Cardiac fibroblast (primary cell): ENCODE measurements around the gene PACRG.

Source experiments
- DNase-seq, 2 donors: peaks; one replicate each; pipeline versions ENCODE4 v3.0.0 to v3.0.0-alpha.2; 2010; ENCODE audit warnings: low read depth in 2 of 2
- H3K4me3 ChIP-seq, 2 donors: replicated peaks in 1 of 2; 1 replicate in 1 of 2; 2 replicates in 1 of 2; pipeline ENCODE4 v1.5.1; 2011; ENCODE audit warnings: low read depth in 2 of 2, low read length in 2 of 2, mild to moderate bottlenecking in 2 of 2, moderate library complexity in 1 of 2
- TF ChIP-seq, protein P1 (sequence below): IDR thresholded peaks from one replicate; pipeline ENCODE4 v1.5.1; 2011; ENCODE audit warnings: low read depth, mild to moderate bottlenecking, low read length, inconsistent platforms

The PACRG gene

DNA sequence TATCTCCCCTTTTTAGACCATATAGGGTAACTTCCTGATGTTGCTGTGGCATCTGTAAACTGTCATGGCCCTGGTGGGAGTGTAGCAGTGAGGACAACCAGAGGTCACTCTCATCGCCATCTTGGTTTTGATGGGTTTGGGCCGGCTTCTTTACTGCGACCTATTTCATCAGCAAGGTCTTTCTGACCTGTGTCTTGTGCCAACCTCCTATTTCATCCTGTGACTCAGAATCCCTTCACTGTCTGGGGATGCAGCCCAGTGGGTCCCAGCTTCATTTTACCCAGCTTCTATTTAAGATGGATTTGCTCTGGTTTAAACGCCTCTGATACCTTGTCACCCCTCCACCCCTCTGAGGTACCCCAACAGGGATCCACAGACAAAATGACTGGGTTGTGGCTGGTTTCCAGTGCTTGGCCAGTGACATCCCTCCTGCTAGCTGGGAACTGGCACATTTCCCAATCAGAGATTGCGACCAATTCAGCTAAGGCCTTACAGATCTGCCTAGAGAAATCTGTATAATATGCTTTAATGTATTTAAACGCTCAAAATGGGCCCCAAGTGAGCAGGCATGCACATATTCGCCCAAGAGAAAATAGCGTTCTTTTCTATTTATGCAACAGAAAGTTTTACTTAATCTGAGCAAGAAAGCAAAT, 371.2 kb downstream of the PACRG start:
- no peak overlapping the region for H3K4me3 ChIP-seq
- no peak for DNase-seq
- TF ChIP-seq, protein P1, sequence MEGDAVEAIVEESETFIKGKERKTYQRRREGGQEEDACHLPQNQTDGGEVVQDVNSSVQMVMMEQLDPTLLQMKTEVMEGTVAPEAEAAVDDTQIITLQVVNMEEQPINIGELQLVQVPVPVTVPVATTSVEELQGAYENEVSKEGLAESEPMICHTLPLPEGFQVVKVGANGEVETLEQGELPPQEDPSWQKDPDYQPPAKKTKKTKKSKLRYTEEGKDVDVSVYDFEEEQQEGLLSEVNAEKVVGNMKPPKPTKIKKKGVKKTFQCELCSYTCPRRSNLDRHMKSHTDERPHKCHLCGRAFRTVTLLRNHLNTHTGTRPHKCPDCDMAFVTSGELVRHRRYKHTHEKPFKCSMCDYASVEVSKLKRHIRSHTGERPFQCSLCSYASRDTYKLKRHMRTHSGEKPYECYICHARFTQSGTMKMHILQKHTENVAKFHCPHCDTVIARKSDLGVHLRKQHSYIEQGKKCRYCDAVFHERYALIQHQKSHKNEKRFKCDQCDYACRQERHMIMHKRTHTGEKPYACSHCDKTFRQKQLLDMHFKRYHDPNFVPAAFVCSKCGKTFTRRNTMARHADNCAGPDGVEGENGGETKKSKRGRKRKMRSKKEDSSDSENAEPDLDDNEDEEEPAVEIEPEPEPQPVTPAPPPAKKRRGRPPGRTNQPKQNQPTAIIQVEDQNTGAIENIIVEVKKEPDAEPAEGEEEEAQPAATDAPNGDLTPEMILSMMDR: no peak

DNA sequence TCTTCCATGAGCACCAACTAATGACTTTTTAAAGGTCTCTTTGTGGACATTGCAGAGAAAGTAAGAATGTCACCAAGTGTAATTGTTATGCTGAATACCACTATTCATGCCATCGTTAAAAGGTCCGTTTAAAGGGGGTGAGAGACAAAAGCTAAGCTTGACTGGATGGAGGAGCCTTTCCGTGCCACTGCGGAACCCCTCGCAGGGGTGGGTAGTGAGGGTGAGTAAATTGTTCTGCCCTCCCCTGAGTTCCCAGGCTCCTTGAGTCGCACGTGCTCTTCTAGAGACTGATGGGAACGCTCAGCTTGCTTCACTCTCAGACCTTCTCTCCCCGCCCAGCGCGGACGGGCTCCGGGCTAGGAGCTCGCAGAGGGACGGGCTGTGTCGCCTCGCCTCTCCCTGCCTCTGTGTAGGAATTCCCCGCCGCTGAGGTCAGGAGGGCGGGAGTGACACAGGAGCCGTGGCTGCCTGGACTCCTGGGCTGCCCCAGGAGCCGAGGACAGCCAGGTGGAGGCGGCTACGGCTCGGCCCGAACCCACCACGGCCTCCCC, 371.9 kb downstream of the PACRG start:
- DNase-seq: no peak
- H3K4me3 ChIP-seq: no peak overlapping the region
- TF ChIP-seq, protein P1: no peak

DNA sequence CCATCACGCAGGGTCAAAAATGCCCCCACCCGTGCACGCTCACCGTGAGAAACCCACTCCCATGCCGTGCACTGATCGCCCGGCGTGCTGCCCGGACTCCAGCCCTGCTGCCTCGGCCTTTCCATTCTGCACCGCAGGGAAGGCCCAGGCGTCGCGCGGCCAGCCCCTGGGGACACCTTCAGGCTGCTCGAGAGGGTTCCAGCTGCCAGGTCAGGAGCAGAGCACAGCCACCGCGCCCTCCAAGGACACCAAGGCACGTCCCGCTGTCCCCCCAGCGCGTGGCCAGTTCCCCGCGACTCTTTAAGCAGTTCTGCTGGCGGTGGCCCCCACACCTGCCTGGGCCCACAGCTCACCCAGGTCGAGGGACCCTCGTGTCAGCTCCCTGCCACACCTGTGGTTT, 372.5 kb downstream of the PACRG start:
- no peak for DNase-seq
- H3K4me3 ChIP-seq: no peak overlapping the region
- TF ChIP-seq, protein P1: no peak

DNA sequence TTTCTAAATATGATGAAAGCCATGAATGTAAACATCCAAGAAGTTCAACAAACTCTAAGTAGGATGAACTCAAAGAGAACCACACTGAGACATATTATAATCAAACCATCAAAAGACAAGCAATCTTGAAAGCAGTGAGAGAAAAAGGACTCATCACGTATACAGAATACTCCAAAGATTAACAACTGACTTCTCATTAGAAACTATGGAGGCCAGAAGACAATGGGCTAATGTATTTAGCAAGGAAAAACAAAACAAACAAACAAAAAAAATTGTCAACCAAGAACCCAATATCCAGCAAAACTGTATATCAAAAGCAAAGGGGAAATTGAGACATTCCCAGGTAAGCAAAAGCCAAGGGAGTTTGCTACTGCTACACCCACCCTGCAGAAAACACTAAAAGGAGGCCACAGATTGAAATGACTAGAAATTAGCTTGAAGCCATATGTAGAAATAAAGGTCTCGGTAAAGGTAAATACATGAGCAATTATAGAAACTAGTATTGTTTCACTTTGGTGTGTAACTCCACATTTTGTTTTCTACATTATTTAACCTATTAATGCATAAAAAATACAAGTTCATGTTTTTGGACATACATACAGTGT, 385.7 kb downstream of the PACRG start:
- TF ChIP-seq, protein P1: no peak
- H3K4me3 ChIP-seq: no peak overlapping the region
- no peak for DNase-seq

DNA sequence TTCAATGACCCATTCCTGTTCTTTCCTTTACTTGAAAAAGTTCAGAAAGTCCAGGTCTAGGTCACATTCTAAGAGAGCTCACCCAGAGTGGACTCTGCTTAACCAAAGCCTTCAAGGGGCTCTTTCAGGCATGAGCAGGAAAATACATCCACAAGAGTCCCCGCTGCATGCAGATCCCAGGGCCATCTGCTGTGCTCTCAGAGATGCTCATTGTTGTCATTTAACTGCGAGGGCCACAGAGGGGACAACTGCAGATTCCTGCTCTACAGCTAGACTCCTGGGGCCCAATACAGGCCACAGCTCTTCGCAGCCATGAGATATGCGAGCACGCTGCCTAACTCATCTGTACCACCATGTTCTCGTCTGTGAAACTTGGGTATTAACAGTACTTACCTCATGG, 391.2 kb downstream of the PACRG start:
- no peak overlapping the region for H3K4me3 ChIP-seq
- no peak for DNase-seq
- TF ChIP-seq, protein P1: no peak

DNA sequence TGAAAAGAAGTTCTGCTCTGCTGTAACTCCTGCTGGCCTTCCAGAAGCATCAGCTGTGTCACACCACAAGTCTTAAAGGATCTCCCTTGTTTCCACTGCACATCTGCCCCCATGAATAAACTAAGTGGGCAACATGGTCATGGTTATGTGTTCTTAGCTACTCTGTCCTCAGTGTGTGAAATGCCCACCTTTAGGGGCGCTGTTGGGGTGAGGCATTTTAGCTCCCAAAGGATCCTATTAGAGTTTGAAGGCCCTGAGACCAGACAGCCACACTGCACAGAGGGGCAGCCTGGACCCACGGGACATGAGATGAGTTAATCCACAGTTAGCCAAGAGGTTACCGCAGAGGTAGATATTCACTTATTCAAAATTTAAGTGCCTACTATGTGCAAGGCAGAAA, 392.4 kb downstream of the PACRG start:
- no peak for DNase-seq

More for the DNA sequence above, 392.4 kb downstream of the PACRG start:
- TF ChIP-seq, protein P1: no peak
- no peak overlapping the region for H3K4me3 ChIP-seq
